Psoas muscle (tissue), 8 donors: ENCODE results near the gene CPED1. TPM values are rescaled to one million over a fixed set of nuclear protein-coding genes. Genes with fewer than 3 reads are reported as not detected.
"Not testable (repeated sequence)": the region's sequence is repeated elsewhere in the genome, so short reads cannot be mapped to it uniquely, and the experiment has no call there.

ENCODE experiments used
- ATAC-seq, 4 donors: fragments of 200-7000 bp; cut with Tn5 transposase; one replicate each; pipeline ENCODE4 v1.9.1; 2020; ENCODE audit warnings: moderate library complexity in 3 of 4, mild to moderate bottlenecking in 2 of 4
- DNase-seq, 2 donors: peaks; one replicate each; pipeline ENCODE4 v3.0.0-alpha.2; 2020
- H3K27ac ChIP-seq: fragments of 200-600 bp; one replicate; pipeline ENCODE4 v1.8.0; 2022
- H3K27me3 ChIP-seq, 3 donors: fragments of 200-600 bp in 1 of 3; one replicate each; pipeline versions ENCODE4 v1.6.1 to v1.8.0; 2013 to 2022; ENCODE audit warnings: low read length in 2 of 3, mild to moderate bottlenecking in 2 of 3, moderate library complexity in 1 of 3; ENCODE audit not compliant: insufficient read depth in 3 of 3
- H3K36me3 ChIP-seq, 2 donors: fragments of 200-600 bp in 1 of 2; one replicate each; pipeline versions ENCODE4 v1.6.1 to v1.8.0; 2013 to 2022; ENCODE audit warnings: low read depth in 1 of 2, mild to moderate bottlenecking in 1 of 2, moderate library complexity in 1 of 2; ENCODE audit not compliant: insufficient read depth in 1 of 2
- H3K4me1 ChIP-seq: fragments of 200-600 bp; one replicate; pipeline ENCODE4 v1.8.0; 2022
- H3K4me3 ChIP-seq: fragments of 200-600 bp; one replicate; pipeline ENCODE4 v1.8.0; 2022; ENCODE audit warnings: mild to moderate bottlenecking
- H3K9me3 ChIP-seq: fragments of 200-600 bp; one replicate; pipeline ENCODE4 v1.8.0; 2022
- CTCF ChIP-seq: fragments of 200-600 bp; IDR thresholded peaks from one replicate; pipeline ENCODE4 v1.8.0; 2022; ENCODE audit warnings: antibody characterized with exemption
- WGBS, 3 donors: extraction: QIAGEN DNeasy Blood & Tissue Kit; methylation state at CpG; one replicate each; pipeline versions ENCODE4 v1.1.6 to v1.1.7; 2013; 5-methylcytosine and 5-hydroxymethylcytosine counted together
- intact Hi-C, 2 donors: fragments of 100-400 bp; cut with DNase I; formaldehyde crosslinking; loops; one replicate each; pipeline versions ENCODE4 v1.11.0 to v1.14.2; 2022
- polyA plus RNA-seq, 3 donors: library from polyadenylated mRNA; stranded (reverse); fragments of 200-250 nt; gene quantifications; one replicate each; pipeline ENCODE4 v1.2.3, GENCODE V29; 2013
- total RNA-seq, 4 donors: library from RNA; stranded (reverse); fragmentation: NEBNext Ultra II Directional in 2 of 4; extraction: Animal tissue kit (Norgen Biotek cat#: 25700) in 2 of 4; gene quantifications; one replicate each; pipeline versions ENCODE4 v1.2.1 to v1.2.4, GENCODE V29; 2021 to 2023
- donor health status: healthy with polysubstance abuse.
- donor health status: DM: no; HTN: no; CAD: no; lungs with moderate emphysema.
- donor health status: Bipolar disorder and iron deficiency.
- donor health status: healthy.
- donor health status: DM: yes; HTN: yes; CAD: no.
- donor health status: DM: no; HTN: no; CAD: no.
- donor health status: DM: no; HTN: no; CAD: no.
- donor health status: DM: yes; HTN: yes; CAD: no.

The CPED1 gene
- total and polyA plus RNA-seq, 7 donors, result 0.90 to 39.2 (median 12.0) TPM

GRCh38 chr7:121057878-121058277, 69.4 kb downstream of the CPED1 start:
- 92 to 96% (median 92%) methylated on average over 5 of the region's 5 CpGs for WGBS, 3 donors
- intact Hi-C loops, result loop anchor here in 1 of 2 donors (5.0 kb wide), 1 partner anchor 46 kb away; no protein-coding TSS in a partner anchor

GRCh38 chr7:121058975-121059374, 70.5 kb downstream of the CPED1 start:
- Histone ChIP-seq H3K27me3 (no peaks in the 10 kb centered on the region), H3K9me3 (no peaks in the 10 kb centered on the region), H3K4me3 (no peak overlapping the region), H3K36me3 (no peaks in the 10 kb centered on the region), H3K4me1 (peaks cover 34% of the 10 kb centered on the region), H3K27ac (peak overlapping the region; percentile 42)
- intact Hi-C loops, result loop anchor here in 1 of 2 donors (5.0 kb wide), 1 partner anchor 47 kb away; no protein-coding TSS in a partner anchor
- 20 to 46% (median 34%) methylated on average over 2 of the region's 2 CpGs for WGBS, 3 donors
- no peak for DNase-seq
- ATAC-seq, result peak; percentile 63 to 89 (median 88)
- no peak for TF ChIP-seq CTCF

More at GRCh38 chr7:121057878-121058277, 69.4 kb downstream of the CPED1 start:
- Histone ChIP-seq H3K27ac (no peak overlapping the region), H3K4me3 (no peak overlapping the region), H3K4me1 (peaks cover 37% of the 10 kb centered on the region), H3K27me3 (no peaks in the 10 kb centered on the region), H3K36me3 (no peaks in the 10 kb centered on the region), H3K9me3 (no peaks in the 10 kb centered on the region)
- DNase-seq (no peak), ATAC-seq (peak in 3 of 4 donors; percentile 25 to 28 (median 25))
- no peak for TF ChIP-seq CTCF

- H3K27me3 ChIP-seq, H3K36me3 ChIP-seq, H3K9me3 ChIP-seq, DNase-seq, H3K27ac ChIP-seq, ATAC-seq, H3K4me3 ChIP-seq: not testable (repeated sequence)
- peaks cover 34% of the 10 kb centered on the region for H3K4me1 ChIP-seq
- intact Hi-C loops, result loop anchor here in 1 of 2 donors (5.0 kb wide), 1 partner anchor 48 kb away; no protein-coding TSS in a partner anchor
- WGBS, 3 donors, result 94 to 98% (median 96%) methylated on average over 26 to 40 of the region's 40 CpGs
Observed at GRCh38 chr7:121059979-121060509, 71.5 kb downstream of the CPED1 start.

GRCh38 chr7:121061677-121062582, 73.4 kb downstream of the CPED1 start:
- 78 to 86% (median 84%) methylated on average over 5 of the region's 5 CpGs for WGBS, 3 donors
- Histone ChIP-seq H3K27ac (peak overlapping the region; percentile 51), H3K9me3 (no peaks in the 10 kb centered on the region), H3K27me3 (no peaks in the 10 kb centered on the region), H3K4me1 (peaks cover 32% of the 10 kb centered on the region), H3K36me3 (peaks cover 0 to 10% of the 10 kb centered on the region in 2 donors), H3K4me3 (peak overlapping the region; percentile 20)
- intact Hi-C loops, result no loop called here
- no peak for DNase-seq
- no peak for TF ChIP-seq CTCF
- ATAC-seq, result peak in 1 of 4 donors; percentile 13

- 77 to 79% (median 79%) methylated on average over 11 of the region's 11 CpGs for WGBS, 3 donors
- H3K9me3 ChIP-seq, result no peaks in the 10 kb centered on the region
- no peak for TF ChIP-seq CTCF
- ATAC-seq (peak in 3 of 4 donors; percentile 20 to 24 (median 21)), DNase-seq (no peak)
- H3K4me1 ChIP-seq, result peaks cover 32% of the 10 kb centered on the region
- intact Hi-C loops, result no loop called here
- no peak overlapping the region for H3K27ac ChIP-seq
- peaks cover 0 to 10% of the 10 kb centered on the region in 2 donors for H3K36me3 ChIP-seq
- peak overlapping the region; percentile 27 for H3K4me3 ChIP-seq
- no peaks in the 10 kb centered on the region for H3K27me3 ChIP-seq
Observed at GRCh38 chr7:121062671-121063279, 74.3 kb downstream of the CPED1 start.

GRCh38 chr7:121067717-121068116, 79.2 kb downstream of the CPED1 start:
- H3K4me3 ChIP-seq, H3K27ac ChIP-seq, H3K9me3 ChIP-seq, DNase-seq, intact Hi-C loops, H3K27me3 ChIP-seq, ATAC-seq: not testable (repeated sequence)
- 69 to 91% (median 85%) methylated on average over 2 of the region's 2 CpGs for WGBS, 3 donors
- Histone ChIP-seq H3K36me3 (peaks cover 0 to 10% of the 10 kb centered on the region in 2 donors), H3K4me1 (peaks cover 38% of the 10 kb centered on the region)
